Spleen (tissue), 11 donors: Measurements from ENCODE around the gene COBLL1. TPM values are rescaled to one million over a fixed set of nuclear protein-coding genes. Genes with fewer than 3 reads are reported as not detected.

Experiments
- DNase-seq: peaks from one replicate; pipeline ENCODE4 v3.0.0-alpha.2; 2020
- H3K27ac ChIP-seq, 8 donors: fragments of 200-600 bp; sonication (generic) in 7 of 8; 1 replicate in 4 of 8; 2 replicates in 4 of 8; pipeline versions ENCODE4 v1.5.0 to v1.8.0; 2016 to 2021; ENCODE audit warnings: inconsistent platforms in 4 of 8, mild to moderate bottlenecking in 4 of 8, moderate library complexity in 1 of 8
- H3K27me3 ChIP-seq, 7 donors: fragments of 200-600 bp; sonication (generic) in 6 of 7; replicated peaks in 1 of 7; 1 replicate in 4 of 7; 2 replicates in 3 of 7; pipeline versions ENCODE4 v1.5.0 to v1.8.0; 2016 to 2021; ENCODE audit warnings: inconsistent platforms in 3 of 7, mild to moderate bottlenecking in 1 of 7
- H3K36me3 ChIP-seq, 6 donors: fragments of 200-600 bp; sonication (generic) in 5 of 6; 1 replicate in 4 of 6; 2 replicates in 2 of 6; pipeline versions ENCODE4 v1.5.0 to v1.8.0; 2016 to 2021; ENCODE audit warnings: inconsistent platforms in 2 of 6
- H3K4me1 ChIP-seq, 6 donors: fragments of 200-600 bp; sonication (generic) in 5 of 6; 1 replicate in 3 of 6; 2 replicates in 3 of 6; pipeline versions ENCODE4 v1.5.0 to v1.8.0; 2016 to 2021; ENCODE audit warnings: inconsistent platforms in 3 of 6
- H3K4me3 ChIP-seq, 8 donors: fragments of 200-600 bp; sonication (generic) in 7 of 8; 1 replicate in 4 of 8; 2 replicates in 4 of 8; pipeline versions ENCODE4 v1.5.0 to v1.8.0; 2016 to 2021; ENCODE audit warnings: inconsistent platforms in 4 of 8, mild to moderate bottlenecking in 4 of 8, moderate library complexity in 2 of 8
- H3K9me3 ChIP-seq, 8 donors: fragments of 200-600 bp; sonication (generic) in 7 of 8; 1 replicate in 4 of 8; 2 replicates in 4 of 8; pipeline versions ENCODE4 v1.5.0 to v1.8.0; 2016 to 2021; ENCODE audit warnings: inconsistent platforms in 4 of 8
- CTCF ChIP-seq, 11 experiments: fragments of 200-600 bp in 7 of 11; fragments of 450-650 bp in 4 of 11; sonication (generic) in 4 of 11; IDR thresholded peaks in 8 of 11; conservative IDR thresholded peaks in 3 of 11; 1 replicate in 7 of 11; 2 replicates in 4 of 11; pipeline versions ENCODE4 v1.4.0 to v1.8.0; 2016 to 2021; ENCODE audit warnings: antibody characterized with exemption in 11 of 11, inconsistent platforms in 4 of 11, mild to moderate bottlenecking in 1 of 11
- POLR2A ChIP-seq, 3 donors: fragments of 450-650 bp; IDR thresholded peaks; one replicate each; pipeline ENCODE4 v1.5.1; 2017; ENCODE audit warnings: antibody characterized with exemption in 3 of 3, mild to moderate bottlenecking in 1 of 3
- POLR2AphosphoS5 ChIP-seq, 3 donors: sonication (generic); formaldehyde crosslinking; IDR thresholded peaks; one replicate each; pipeline ENCODE4 v1.5.1; 2017; ENCODE audit warnings: antibody characterized with exemption in 3 of 3
- WGBS, 5 donors: extraction: QIAGEN DNeasy Blood & Tissue Kit in 3 of 5; methylation state at CpG; one replicate each; pipeline versions ENCODE4 v1.1.5 to v1.1.7; 2013 to 2018; 5-methylcytosine and 5-hydroxymethylcytosine counted together
- intact Hi-C: fragments of 100-400 bp; cut with DNase I; formaldehyde crosslinking; loops from one replicate; pipeline ENCODE4 v1.15.0; 2023; ENCODE audit warnings: low total_unique reads
- polyA plus RNA-seq, 3 donors: library from polyadenylated mRNA; stranded (reverse); fragments of 200-250 nt; gene quantifications; one replicate each; pipeline ENCODE4 v1.2.1, GENCODE V29; 2013
- total RNA-seq, 7 donors: library from RNA; depleted of rRNA in 3 of 7; stranded (reverse); fragments of >200 nt in 3 of 7; fragmentation: NEBNext Ultra II Directional in 4 of 7; extraction: Animal tissue kit (Norgen Biotek cat#: 25700) in 4 of 7; gene quantifications; one replicate each; pipeline versions ENCODE4 v1.1.0 to v1.2.1, GENCODE V29; 2016 to 2021
- donor health status: healthy with polysubstance abuse.
- donor health status: DM: no; HTN: no; CAD: no; lungs with moderate emphysema.
- donor health status: DM: no; HTN: no; CAD: no.
- donor health status: Bipolar disorder and iron deficiency.
- donor health status: healthy.
- donor health status: DM: no; HTN: no; CAD: no.
- donor health status: DM: yes; HTN: yes; CAD: no.

Gene COBLL1
- total and polyA plus RNA-seq, 10 donors: 6.4 to 86.8 (median 49.9) TPM

- Histone ChIP-seq H3K27me3 (no peaks in the 10 kb centered on the region), H3K4me3 (no peak overlapping the region), H3K36me3 (no peaks in the 10 kb centered on the region), H3K27ac (no peak overlapping the region), H3K9me3 (no peaks in the 10 kb centered on the region), H3K4me1 (peaks cover 0 to 7% (median 0%) of the 10 kb centered on the region in 6 donors)
- TF ChIP-seq POLR2AphosphoS5 (IDR thresholded peaks at IDR 0.05): no peak
- no peak for TF ChIP-seq CTCF (IDR thresholded peaks at IDR 0.05 in 8 of 11, conservative IDR thresholded peaks at IDR 0.05 in 3 of 11)
- no peak for TF ChIP-seq POLR2A (IDR thresholded peaks at IDR 0.05)
- intact Hi-C loops: no loop called here
- no peak for DNase-seq
Measured at GRCh38 chr2:164877927-164878326, 36.3 kb upstream of the COBLL1 start.

GRCh38 chr2:164877169-164877568, 35.5 kb upstream of the COBLL1 start:
- DNase-seq: no peak
- H3K9me3 ChIP-seq: no peaks in the 10 kb centered on the region
- no peaks in the 10 kb centered on the region for H3K27me3 ChIP-seq
- H3K4me1 ChIP-seq: peaks cover 0 to 7% (median 0%) of the 10 kb centered on the region in 6 donors
- intact Hi-C loops: no loop called here
- WGBS, 5 donors: 73 to 82% (median 80%) methylated on average over 4 of the region's 4 CpGs
- no peaks in the 10 kb centered on the region for H3K36me3 ChIP-seq
- TF ChIP-seq POLR2A (IDR thresholded peaks at IDR 0.05) (no peak), CTCF (IDR thresholded peaks at IDR 0.05 in 8 of 11, conservative IDR thresholded peaks at IDR 0.05 in 3 of 11) (no peak), POLR2AphosphoS5 (IDR thresholded peaks at IDR 0.05) (no peak)
- no peak overlapping the region for H3K27ac ChIP-seq
- H3K4me3 ChIP-seq: no peak overlapping the region

GRCh38 chr2:164875334-164876205, 33.9 kb upstream of the COBLL1 start:
- H3K4me3 ChIP-seq: no peak overlapping the region

More at GRCh38 chr2:164875334-164876205, 33.9 kb upstream of the COBLL1 start:
- Histone ChIP-seq H3K27ac (no peak overlapping the region), H3K36me3 (no peaks in the 10 kb centered on the region), H3K9me3 (no peaks in the 10 kb centered on the region), H3K27me3 (no peaks in the 10 kb centered on the region), H3K4me1 (peaks cover 0 to 7% (median 0%) of the 10 kb centered on the region in 6 donors)
- intact Hi-C loops: no loop called here
- 93 to 98% (median 94%) methylated on average over 10 of the region's 10 CpGs for WGBS, 5 donors
- TF ChIP-seq CTCF (IDR thresholded peaks at IDR 0.05 in 8 of 11, conservative IDR thresholded peaks at IDR 0.05 in 3 of 11): no peak
- no peak for TF ChIP-seq POLR2A (IDR thresholded peaks at IDR 0.05)
- TF ChIP-seq POLR2AphosphoS5 (IDR thresholded peaks at IDR 0.05): no peak
- no peak for DNase-seq
